Ishikawa (cell line): ENCODE measurements around the gene PTMS.

ENCODE experiments used
- CEBPB ChIP-seq: IDR thresholded peaks from 2 replicates; pipeline ENCODE4 v1.6.1; 2012
- CREB1 ChIP-seq: IDR thresholded peaks from 2 replicates; pipeline ENCODE4 v1.6.1; 2012; ENCODE audit warnings: low read depth
- EGR1 ChIP-seq: IDR thresholded peaks from 2 replicates; pipeline ENCODE4 v1.6.1; 2012
- EP300 ChIP-seq: IDR thresholded peaks from 2 replicates; pipeline ENCODE4 v1.6.1; 2012; ENCODE audit warnings: borderline replicate concordance
- FOXM1 ChIP-seq: IDR thresholded peaks from 2 replicates; pipeline ENCODE4 v1.6.1; 2012; ENCODE audit warnings: low read depth, borderline replicate concordance
- NFIC ChIP-seq: IDR thresholded peaks from 2 replicates; pipeline ENCODE4 v1.6.1; 2012
- RAD21 ChIP-seq: IDR thresholded peaks from 2 replicates; pipeline ENCODE4 v1.6.1; 2012; ENCODE audit warnings: low read depth
- REST ChIP-seq: IDR thresholded peaks from 2 replicates; pipeline ENCODE4 v1.6.1; 2012; ENCODE audit warnings: low read depth, mild to moderate bottlenecking
- TAF1 ChIP-seq: IDR thresholded peaks from 2 replicates; pipeline ENCODE4 v1.6.1; 2012; ENCODE audit warnings: low read depth, mild to moderate bottlenecking
- TCF12 ChIP-seq: IDR thresholded peaks from 2 replicates; pipeline ENCODE4 v1.6.1; 2012; ENCODE audit warnings: low read depth
- TEAD4 ChIP-seq: IDR thresholded peaks from 2 replicates; pipeline ENCODE4 v1.6.1; 2012
- YY1 ChIP-seq: IDR thresholded peaks from 2 replicates; pipeline ENCODE4 v1.6.1; 2012; ENCODE audit warnings: low read depth
- ZBTB7A ChIP-seq: IDR thresholded peaks from 2 replicates; pipeline ENCODE4 v1.6.1; 2012; ENCODE audit warnings: low read depth
- TF ChIP-seq, protein P1 (sequence below): IDR thresholded peaks from 2 replicates; pipeline ENCODE4 v1.6.1; 2012
- TF ChIP-seq, protein P2 (sequence below): IDR thresholded peaks from 2 replicates; pipeline ENCODE4 v1.6.1; 2012

The PTMS gene

DNA sequence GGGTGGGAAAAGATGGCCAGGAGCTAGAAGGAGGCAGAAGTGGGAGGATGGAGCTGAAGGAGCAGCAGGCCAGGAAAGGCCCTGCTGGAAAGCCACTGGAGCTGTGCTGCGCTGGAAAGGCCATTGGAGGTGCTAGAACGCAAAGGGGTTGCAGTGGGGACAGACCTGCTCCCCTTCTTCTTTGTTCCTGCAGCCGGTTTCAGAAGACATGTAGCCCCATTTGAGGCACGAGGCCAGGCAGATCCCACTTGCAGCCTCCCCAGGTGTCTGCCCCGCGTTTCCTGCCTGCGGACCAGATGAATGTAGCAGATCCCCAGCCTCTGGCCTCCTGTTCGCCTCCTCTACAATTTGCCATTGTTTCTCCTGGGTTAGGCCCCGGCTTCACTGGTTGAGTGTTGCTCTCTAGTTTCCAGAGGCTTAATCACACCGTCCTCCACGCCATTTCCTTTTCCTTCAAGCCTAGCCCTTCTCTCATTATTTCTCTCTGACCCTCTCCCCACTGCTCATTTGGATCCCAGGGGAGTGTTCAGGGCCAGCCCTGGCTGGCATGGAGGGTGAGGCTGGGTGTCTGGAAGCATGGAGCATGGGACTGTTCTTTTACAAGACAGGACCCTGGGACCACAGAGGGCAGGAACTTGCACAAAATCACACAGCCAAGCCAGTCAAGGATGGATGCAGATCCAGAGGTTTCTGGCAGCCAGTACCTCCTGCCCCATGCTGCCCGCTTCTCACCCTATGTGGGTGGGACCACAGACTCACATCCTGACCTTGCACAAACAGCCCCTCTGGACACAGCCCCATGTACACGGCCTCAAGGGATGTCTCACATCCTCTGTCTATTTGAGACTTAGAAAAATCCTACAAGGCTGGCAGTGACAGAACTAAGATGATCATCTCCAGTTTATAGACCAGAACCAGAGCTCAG is 53.2 kb downstream of the PTMS start:
- TF ChIP-seq EGR1 (no peak), YY1 (no peak), CREB1 (no peak), REST (no peak), RAD21 (no peak), CEBPB (no peak), ZBTB7A (no peak), NFIC (no peak), TEAD4 (no peak), TAF1 (no peak), TCF12 (no peak), EP300 (no peak)
- TF ChIP-seq, protein P1, sequence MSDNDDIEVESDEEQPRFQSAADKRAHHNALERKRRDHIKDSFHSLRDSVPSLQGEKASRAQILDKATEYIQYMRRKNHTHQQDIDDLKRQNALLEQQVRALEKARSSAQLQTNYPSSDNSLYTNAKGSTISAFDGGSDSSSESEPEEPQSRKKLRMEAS = no peak
- TF ChIP-seq, protein P2, sequence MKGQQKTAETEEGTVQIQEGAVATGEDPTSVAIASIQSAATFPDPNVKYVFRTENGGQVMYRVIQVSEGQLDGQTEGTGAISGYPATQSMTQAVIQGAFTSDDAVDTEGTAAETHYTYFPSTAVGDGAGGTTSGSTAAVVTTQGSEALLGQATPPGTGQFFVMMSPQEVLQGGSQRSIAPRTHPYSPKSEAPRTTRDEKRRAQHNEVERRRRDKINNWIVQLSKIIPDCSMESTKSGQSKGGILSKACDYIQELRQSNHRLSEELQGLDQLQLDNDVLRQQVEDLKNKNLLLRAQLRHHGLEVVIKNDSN = no peak

DNA sequence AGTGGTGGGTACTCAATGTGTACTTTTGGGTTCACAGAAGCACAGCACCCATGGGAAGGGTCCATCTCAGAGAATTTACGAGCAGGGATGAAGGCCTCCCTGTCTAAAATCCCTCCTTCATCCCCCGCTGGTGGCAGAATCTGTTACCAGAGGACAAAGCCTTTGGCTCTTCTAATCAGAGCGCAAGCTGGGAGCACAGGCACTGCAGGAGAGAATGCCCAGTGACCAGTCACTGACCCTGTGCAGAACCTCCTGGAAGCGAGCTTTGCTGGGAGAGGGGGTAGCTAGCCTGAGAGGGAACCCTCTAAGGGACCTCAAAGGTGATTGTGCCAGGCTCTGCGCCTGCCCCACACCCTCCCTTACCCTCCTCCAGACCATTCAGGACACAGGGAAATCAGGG is 54.0 kb downstream of the PTMS start:
- no peak for TF ChIP-seq FOXM1
- TF ChIP-seq ZBTB7A = no peak
